Neutrophil (primary cell): ENCODE results near the gene TMEM87B.

Experiments used
- H3K27ac ChIP-seq: fragments of 200-600 bp; sonication (generic); 2 replicates; pipeline ENCODE4 v1.5.1; 2016; ENCODE audit warnings: mild to moderate bottlenecking, moderate library complexity
- H3K27me3 ChIP-seq: fragments of 200-600 bp; sonication (generic); 2 replicates; pipeline ENCODE4 v1.6.0; 2016; ENCODE audit warnings: mild to moderate bottlenecking
- H3K36me3 ChIP-seq: fragments of 200-600 bp; sonication (generic); 2 replicates; pipeline ENCODE4 v1.5.1; 2017
- H3K4me1 ChIP-seq, 2 experiments: fragments of 200-600 bp in 1 of 2; sonication (generic) in 1 of 2; 1 replicate in 1 of 2; 2 replicates in 1 of 2; pipeline versions ENCODE4 v1.5.1 to v1.6.1; 2013 to 2016; ENCODE audit warnings: low read depth in 1 of 2, low read length in 1 of 2, mild to moderate bottlenecking in 1 of 2, moderate library complexity in 1 of 2; ENCODE audit not compliant: control insufficient read depth in 1 of 2, insufficient read depth in 1 of 2
- H3K4me3 ChIP-seq, 2 experiments: fragments of 200-600 bp in 1 of 2; sonication (generic) in 1 of 2; 1 replicate in 1 of 2; 2 replicates in 1 of 2; pipeline ENCODE4 v1.5.1; 2013 to 2016; ENCODE audit warnings: low read depth in 1 of 2, low read length in 1 of 2, mild to moderate bottlenecking in 1 of 2, moderate library complexity in 1 of 2
- H3K9me3 ChIP-seq: fragments of 200-600 bp; sonication (generic); 2 replicates; pipeline ENCODE4 v1.5.1; 2016
- TF ChIP-seq, protein P1 (sequence below): fragments of 200-600 bp; sonication (generic); IDR thresholded peaks from 2 replicates; pipeline ENCODE4 v1.5.1; 2016; ENCODE audit warnings: antibody characterized with exemption

TMEM87B gene

DNA sequence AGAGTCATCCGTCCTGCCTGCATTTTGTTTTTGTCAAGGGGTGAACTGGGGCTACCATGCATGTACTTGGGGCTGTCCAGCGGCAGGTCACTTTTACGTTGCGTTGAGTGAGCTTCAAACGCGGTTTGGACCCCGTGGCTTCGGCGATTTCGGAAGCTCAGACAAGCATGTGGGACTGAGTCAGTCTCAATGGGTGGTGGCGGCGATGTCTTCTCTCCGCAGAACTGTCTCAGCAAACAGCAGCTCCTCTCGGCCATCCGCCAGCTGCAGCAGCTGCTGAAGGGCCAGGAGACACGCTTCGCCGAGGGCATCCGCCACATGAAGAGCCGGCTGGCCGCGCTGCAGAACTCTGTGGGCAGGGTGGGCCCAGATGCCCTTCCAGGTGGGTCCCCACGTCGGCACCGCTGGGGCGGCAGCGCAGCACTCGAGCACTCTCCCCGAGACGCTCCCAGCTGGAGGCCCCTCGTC lies 104.4 kb downstream of the TMEM87B start:
- H3K9me3 ChIP-seq = no peaks in the 10 kb centered on the region
- no peak overlapping the region for H3K27ac ChIP-seq
- no peaks in the 10 kb centered on the region for H3K27me3 ChIP-seq
- H3K4me3 ChIP-seq = no peak overlapping the region
- TF ChIP-seq, protein P1, sequence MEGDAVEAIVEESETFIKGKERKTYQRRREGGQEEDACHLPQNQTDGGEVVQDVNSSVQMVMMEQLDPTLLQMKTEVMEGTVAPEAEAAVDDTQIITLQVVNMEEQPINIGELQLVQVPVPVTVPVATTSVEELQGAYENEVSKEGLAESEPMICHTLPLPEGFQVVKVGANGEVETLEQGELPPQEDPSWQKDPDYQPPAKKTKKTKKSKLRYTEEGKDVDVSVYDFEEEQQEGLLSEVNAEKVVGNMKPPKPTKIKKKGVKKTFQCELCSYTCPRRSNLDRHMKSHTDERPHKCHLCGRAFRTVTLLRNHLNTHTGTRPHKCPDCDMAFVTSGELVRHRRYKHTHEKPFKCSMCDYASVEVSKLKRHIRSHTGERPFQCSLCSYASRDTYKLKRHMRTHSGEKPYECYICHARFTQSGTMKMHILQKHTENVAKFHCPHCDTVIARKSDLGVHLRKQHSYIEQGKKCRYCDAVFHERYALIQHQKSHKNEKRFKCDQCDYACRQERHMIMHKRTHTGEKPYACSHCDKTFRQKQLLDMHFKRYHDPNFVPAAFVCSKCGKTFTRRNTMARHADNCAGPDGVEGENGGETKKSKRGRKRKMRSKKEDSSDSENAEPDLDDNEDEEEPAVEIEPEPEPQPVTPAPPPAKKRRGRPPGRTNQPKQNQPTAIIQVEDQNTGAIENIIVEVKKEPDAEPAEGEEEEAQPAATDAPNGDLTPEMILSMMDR = no peak
- no peaks in the 10 kb centered on the region for H3K36me3 ChIP-seq
- peaks cover 4 to 8% of the 10 kb centered on the region in 2 experiments for H3K4me1 ChIP-seq

DNA sequence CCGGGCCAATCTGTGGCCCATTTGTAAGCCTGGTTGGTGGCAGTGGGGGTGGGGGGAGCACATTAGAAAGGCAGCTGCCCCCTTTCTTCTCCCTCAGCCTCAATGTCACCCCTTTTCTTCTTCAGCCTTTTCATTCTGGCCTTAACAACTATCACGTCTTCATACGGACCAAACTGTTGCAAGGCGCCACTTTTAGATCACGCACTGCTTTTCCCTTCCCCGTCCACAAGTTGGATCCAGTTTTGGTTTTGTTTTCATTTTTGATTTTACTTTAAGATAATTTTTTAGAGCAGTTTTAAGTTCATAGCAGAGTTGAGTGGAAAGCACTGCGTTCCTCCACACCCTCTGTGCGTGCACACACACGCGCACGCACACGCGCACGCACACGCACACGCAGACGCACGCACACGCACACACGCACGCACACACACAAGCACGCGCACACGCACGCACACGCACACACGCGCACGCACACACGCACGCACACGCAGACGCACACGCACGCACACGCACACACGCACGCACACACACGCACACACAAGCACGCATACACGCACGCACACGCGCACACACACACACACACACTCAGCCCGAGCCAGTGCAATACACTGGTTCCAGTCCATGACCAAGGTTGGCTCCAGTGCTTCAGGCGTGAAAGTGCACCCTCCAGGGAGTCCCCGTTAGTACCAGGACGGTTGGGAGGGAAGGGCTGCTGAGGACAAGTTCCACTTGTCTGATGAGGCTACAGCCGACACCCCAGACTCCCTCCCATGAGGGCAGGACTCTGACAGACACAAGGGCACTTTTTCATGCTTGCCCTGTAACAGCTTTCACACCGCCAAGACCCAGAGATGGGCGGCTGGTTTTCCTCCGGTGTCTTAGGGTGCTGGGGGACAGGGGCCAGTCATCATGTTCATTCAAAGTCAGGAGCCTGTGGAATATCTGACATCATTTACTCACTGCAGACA lies 105.5 kb downstream of the TMEM87B start:
- Histone ChIP-seq H3K36me3 (no peaks in the 10 kb centered on the region), H3K27me3 (no peaks in the 10 kb centered on the region), H3K27ac (no peak overlapping the region), H3K4me1 (peaks cover 2 to 5% of the 10 kb centered on the region in 2 experiments), H3K4me3 (no peak overlapping the region), H3K9me3 (no peaks in the 10 kb centered on the region)
- TF ChIP-seq, protein P1 = no peak

DNA sequence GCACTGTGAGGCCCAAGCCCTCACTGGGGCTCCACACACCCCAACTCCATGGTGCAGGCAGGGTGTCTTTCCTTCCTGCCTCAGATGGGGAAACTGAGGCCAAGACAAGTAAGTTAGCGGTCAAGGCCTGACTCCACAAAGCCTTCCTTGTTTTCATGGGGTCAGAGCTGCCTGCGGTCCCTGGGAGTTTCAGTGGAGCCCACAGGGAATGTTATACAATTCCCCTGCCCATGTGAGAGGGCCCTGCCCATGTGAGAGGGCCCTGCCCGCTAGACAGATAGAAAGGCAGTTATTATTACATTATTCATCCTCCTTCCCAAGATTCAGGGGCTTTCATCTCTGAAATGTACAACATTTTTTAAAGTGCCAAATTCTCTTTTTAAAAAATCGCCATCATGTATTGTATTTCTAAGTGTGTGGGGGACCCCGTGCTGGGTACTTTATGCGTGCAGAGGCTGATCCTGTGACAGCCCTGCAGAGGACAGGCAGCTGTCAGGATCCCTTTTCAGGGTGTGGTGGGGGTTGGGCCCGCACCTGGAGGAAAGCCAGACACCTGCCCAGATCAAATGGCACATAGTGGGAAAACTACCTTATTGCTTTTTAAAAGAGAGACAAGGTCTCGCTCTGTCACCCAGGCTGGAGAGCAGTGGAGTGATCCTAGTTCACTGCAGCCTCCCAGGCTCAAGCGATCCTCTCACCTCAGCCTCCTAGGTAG lies 106.5 kb downstream of the TMEM87B start:
- no peak overlapping the region for H3K4me3 ChIP-seq
- no peaks in the 10 kb centered on the region for H3K27me3 ChIP-seq
- TF ChIP-seq, protein P1 = no peak
- no peaks in the 10 kb centered on the region for H3K4me1 ChIP-seq
- no peaks in the 10 kb centered on the region for H3K9me3 ChIP-seq
- no peak overlapping the region for H3K27ac ChIP-seq
- no peaks in the 10 kb centered on the region for H3K36me3 ChIP-seq

DNA sequence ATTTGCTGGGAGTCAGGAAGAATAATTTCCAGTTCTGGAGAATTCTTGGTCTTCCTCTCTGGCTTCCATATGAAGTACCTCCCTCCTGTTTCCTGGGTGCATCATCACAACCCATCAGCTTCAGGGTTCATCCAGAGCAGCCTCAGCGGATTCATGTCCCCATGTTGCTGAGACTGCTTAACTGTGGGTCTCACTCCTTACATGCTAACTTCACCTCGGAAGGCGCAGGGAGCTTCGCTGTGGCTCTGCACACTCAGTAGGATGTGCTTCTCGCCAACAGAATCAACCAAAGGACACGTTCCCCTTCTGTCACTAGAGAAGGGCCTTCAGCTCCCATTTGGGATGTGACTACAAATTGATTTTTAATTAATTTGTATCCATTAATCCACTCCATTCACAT lies 107.3 kb downstream of the TMEM87B start:
- Histone ChIP-seq H3K36me3 (no peaks in the 10 kb centered on the region), H3K27ac (no peak overlapping the region), H3K4me1 (no peaks in the 10 kb centered on the region), H3K27me3 (no peaks in the 10 kb centered on the region), H3K9me3 (no peaks in the 10 kb centered on the region), H3K4me3 (no peak overlapping the region)
- TF ChIP-seq, protein P1 = no peak

DNA sequence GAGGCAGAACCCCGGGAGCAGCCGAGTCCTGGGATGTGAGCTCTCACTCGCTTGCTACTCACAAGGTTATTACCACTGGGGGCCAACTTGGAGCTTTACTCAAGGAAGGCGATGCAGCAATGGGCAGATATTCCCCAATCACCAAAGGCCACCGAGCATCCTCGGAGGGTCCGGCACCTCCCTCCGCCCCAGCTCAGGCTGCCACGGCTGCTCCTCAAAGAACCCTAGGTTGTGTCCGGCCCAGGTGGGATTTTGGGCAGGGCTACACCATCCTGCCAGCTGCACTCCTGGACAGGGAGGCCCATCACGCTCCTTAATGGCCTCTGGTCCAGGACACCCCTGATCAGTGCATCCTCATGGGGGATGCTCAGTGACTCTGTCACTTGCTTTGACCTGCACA lies 107.9 kb downstream of the TMEM87B start:
- Histone ChIP-seq H3K27me3 (no peaks in the 10 kb centered on the region), H3K9me3 (no peaks in the 10 kb centered on the region), H3K4me3 (no peak overlapping the region), H3K36me3 (no peaks in the 10 kb centered on the region), H3K4me1 (no peaks in the 10 kb centered on the region), H3K27ac (no peak overlapping the region)
- TF ChIP-seq, protein P1 = no peak
